GM12878 (cell line): ENCODE measurements around the gene MGA. TPM values are rescaled to one million over a fixed set of nuclear protein-coding genes. Genes with fewer than 3 reads are reported as not detected.

Source experiments
- ATAC-seq: fragments of 200-7000 bp; cut with Tn5 transposase; 3 replicates; pipeline ENCODE4 v1.9.1; 2020; ENCODE audit warnings: mild to moderate bottlenecking, moderate library complexity
- BruUV-seq: library from RNA; stranded (reverse); fragments of 400-500 nt; replicated peaks from 2 replicates; lab custom pipeline; 2021; lab: Mats Ljungman, UMichigan
- CTCF ChIA-PET: fragments of 300-600 bp; sonication (Branson Sonifier 250); formaldehyde crosslinking; extraction: SDS; loops from one replicate; lab custom pipeline; 2021; ENCODE audit warnings: inconsistent platforms; lab: Yijun Ruan, JAX
- POLR2A ChIA-PET: fragments of 350-600 bp; formaldehyde crosslinking; extraction: SDS; loops from one replicate; lab custom pipeline; 2021; ENCODE audit warnings: inconsistent platforms; lab: Charles Lee
- RAD21 ChIA-PET: fragments of 300-600 bp; sonication (Branson Sonifier 250); formaldehyde crosslinking; loops from one replicate; lab custom pipeline; 2023; ENCODE audit warnings: antibody characterized with exemption; ENCODE audit not compliant: unreplicated experiment; lab: Charles Lee
- SMC1A ChIA-PET: fragments of 300-600 bp; sonication (Branson Sonifier 250); formaldehyde crosslinking; loops from one replicate; lab custom pipeline; 2023; ENCODE audit not compliant: unreplicated experiment, uncharacterized antibody; lab: Charles Lee
- DNase-seq: peaks from one replicate; pipeline ENCODE4 v3.0.0-alpha.2; 2011; ENCODE audit warnings: low read depth, low spot score
- FAIRE-seq: peaks from 3 replicates; lab custom pipeline; 2011; peaks lifted over from hg19 to GRCh38; lab: Jason Lieb, UNC
- H2AFZ ChIP-seq: 2 replicates; pipeline ENCODE4 v1.6.0; 2011; ENCODE audit warnings: low read depth, low read length, control low read depth; ENCODE audit not compliant: control insufficient read depth
- H3K27ac ChIP-seq: 2 replicates; pipeline ENCODE4 v1.5.1; 2011; ENCODE audit warnings: control low read depth; ENCODE audit not compliant: control insufficient read depth, insufficient read depth
- H3K27me3 ChIP-seq, 2 experiments: replicated peaks in 1 of 2; 2 replicates each; pipeline versions ENCODE4 v1.6.0 to v1.6.1; 2011; ENCODE audit warnings: low read length in 1 of 2; ENCODE audit not compliant: control insufficient read depth in 2 of 2, insufficient read depth in 2 of 2
- H3K36me3 ChIP-seq, 2 experiments: 2 replicates each; pipeline ENCODE4 v1.5.1; 2011; ENCODE audit warnings: low read length in 1 of 2; ENCODE audit not compliant: control insufficient read depth in 2 of 2, insufficient read depth in 2 of 2
- H3K4me1 ChIP-seq: 2 replicates; pipeline ENCODE4 v1.6.1; 2011; ENCODE audit warnings: mild to moderate bottlenecking, low read length, moderate library complexity, mixed read lengths; ENCODE audit not compliant: control insufficient read depth, insufficient read depth
- H3K4me2 ChIP-seq: 2 replicates; pipeline ENCODE4 v1.6.0; 2011; ENCODE audit warnings: control low read depth; ENCODE audit not compliant: control insufficient read depth, insufficient read depth
- H3K4me3 ChIP-seq: fragments of 200-600 bp; sonication (generic); 2 replicates; pipeline ENCODE4 v1.5.1; 2016
- H3K79me2 ChIP-seq: 2 replicates; pipeline ENCODE4 v1.6.0; 2011; ENCODE audit warnings: low read length; ENCODE audit not compliant: control insufficient read depth, insufficient read depth
- H3K9ac ChIP-seq: 2 replicates; pipeline ENCODE4 v1.8.0; 2011; ENCODE audit warnings: low read length, control low read depth, mixed read lengths; ENCODE audit not compliant: control insufficient read depth, insufficient read depth
- H3K9me3 ChIP-seq: replicated peaks from 3 replicates; pipeline ENCODE4 v1.5.1; 2011; ENCODE audit warnings: mild to moderate bottlenecking, low read length; ENCODE audit not compliant: control insufficient read depth, insufficient read depth
- H4K20me1 ChIP-seq: 2 replicates; pipeline ENCODE4 v1.6.0; 2011; ENCODE audit not compliant: control insufficient read depth, insufficient read depth
- BRCA1 ChIP-seq: IDR thresholded peaks from 2 replicates; pipeline ENCODE4 v1.6.1; 2011; ENCODE audit warnings: low read depth, low read length, improper control_type of control experiment
- MEF2B ChIP-seq: fragments of 450-650 bp; IDR thresholded peaks from 2 replicates; pipeline ENCODE4 v1.6.1; 2018; ENCODE audit warnings: mild to moderate bottlenecking, moderate library complexity; ENCODE audit not compliant: partially characterized antibody, poor library complexity, severe bottlenecking
- MTA2 ChIP-seq: fragments of 450-650 bp; IDR thresholded peaks from 2 replicates; pipeline ENCODE4 v1.6.1; 2016; ENCODE audit warnings: low read depth, mild to moderate bottlenecking, moderate library complexity
- NR2F1 ChIP-seq: fragments of 450-650 bp; conservative IDR thresholded peaks from 2 replicates; pipeline ENCODE4 v1.6.1; 2017; ENCODE audit warnings: mild to moderate bottlenecking
- RAD21 ChIP-seq: IDR thresholded peaks from 2 replicates; pipeline ENCODE4 v1.6.1; 2011; ENCODE audit warnings: mild to moderate bottlenecking, low read depth, low read length, moderate library complexity; ENCODE audit not compliant: insufficient read depth
- WGBS: methylation state at CpG from one replicate; pipeline ENCODE4 v1.1.6; 2016; ENCODE audit warnings: low lambda C conversion rate; ENCODE audit not compliant: insufficient replicate concordance, insufficient coverage; ENCODE audit errors: missing lambda C conversion rate; 5-methylcytosine and 5-hydroxymethylcytosine counted together
- in situ Hi-C: fragments of 300-500 bp; cut with MboI; formaldehyde crosslinking; loops from 9 replicates; pipeline ENCODE4 v1.14.3; 2018; ENCODE audit warnings: mixed read lengths
- intact Hi-C: fragments of 100-400 bp; cut with micrococcal nuclease; formaldehyde crosslinking; loops from one replicate; pipeline ENCODE4 v1.14.2; 2022; ENCODE audit not compliant: unreplicated experiment
- polyA plus RNA-seq, 11 experiments: library from polyadenylated mRNA; depleted of rRNA in 4 of 11; unstranded in 6 of 11; stranded (reverse) in 5 of 11; fragments of >200 nt; fragmentation: Nextera tagmentation in 4 of 11; fragmentation: Illumina TruSeq in 1 of 11; extraction: Ambion mirVana in 4 of 11; extraction: Trizol in 1 of 11; gene quantifications; 1 replicate in 1 of 11; 2 replicates in 10 of 11; pipeline versions ENCODE4 v1.2.1 to v1.2.3, GENCODE V29; 2011 to 2016; ENCODE audit warnings: inconsistent platforms in 2 of 11, missing spikeins in 2 of 11, low read depth in 1 of 11
- total RNA-seq, 4 experiments: library from RNA; depleted of rRNA in 3 of 4; stranded (reverse); fragments of >200 nt in 3 of 4; fragmentation: Illumina TruSeq in 1 of 4; extraction: Trizol in 1 of 4; gene quantifications; 2 replicates each; pipeline versions ENCODE4 v1.2.1 to v1.2.3, GENCODE V29; 2013 to 2021
- TF ChIP-seq, protein P1 (sequence below): fragments of 450-650 bp; IDR thresholded peaks from 2 replicates; pipeline ENCODE4 v1.6.1; 2016; ENCODE audit warnings: mild to moderate bottlenecking

Gene MGA
- total and polyA plus RNA-seq, 10 of the 15 experiments (the other 5 are each of a cell fraction or from before 2014, with no cell fraction given): 2.6 to 29.6 (median 17.0) TPM

DNA sequence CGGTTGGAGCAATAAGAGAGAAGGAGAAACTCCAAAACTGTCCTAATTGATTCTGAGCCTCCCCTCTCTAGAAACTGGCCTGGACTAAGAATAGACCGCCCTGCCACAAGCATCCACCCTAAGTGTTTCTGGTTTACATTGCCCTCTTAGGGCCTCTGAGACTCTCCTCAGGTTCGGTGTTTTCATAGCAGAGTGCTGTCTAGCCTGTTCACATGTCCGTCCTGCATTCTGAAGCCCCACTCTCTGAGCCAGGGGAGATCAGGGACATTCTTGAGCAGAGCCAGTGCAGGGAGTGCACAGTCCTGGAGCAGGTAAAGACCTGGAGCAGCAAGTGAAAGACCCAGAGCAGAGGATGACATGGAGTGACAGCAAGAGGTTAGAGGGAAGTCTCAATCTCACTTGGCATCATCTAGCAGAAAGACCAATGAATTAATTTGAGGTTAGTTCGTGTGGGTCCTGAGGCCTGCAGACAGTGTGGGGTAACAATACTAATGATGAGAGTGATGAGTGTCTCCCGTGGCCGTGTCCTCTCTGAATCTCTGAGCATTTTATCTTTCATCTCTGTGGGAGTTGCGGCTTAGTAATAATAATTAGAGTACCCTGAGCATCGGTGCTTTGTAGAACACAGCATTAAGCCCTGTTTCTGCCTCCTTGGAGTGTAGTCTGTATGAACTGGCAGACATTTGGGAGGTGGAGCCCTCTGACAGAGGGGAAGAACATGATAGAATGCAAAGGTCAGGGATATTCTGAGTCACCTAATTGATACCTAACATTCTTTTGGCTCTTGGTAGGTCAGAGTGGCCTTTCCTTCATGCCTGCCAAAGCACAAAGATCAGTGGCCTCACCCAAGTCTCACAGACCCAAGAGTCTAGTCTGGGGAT, 138.6 kb downstream of the MGA start:
- TF ChIP-seq MEF2B (no peak), NR2F1 (peak; percentile 95), BRCA1 (no peak), MTA2 (0 out of 2 replicates have a peak, but pooled peaks have one; percentile 8), RAD21 (no peak)
- TF ChIP-seq, protein P1, sequence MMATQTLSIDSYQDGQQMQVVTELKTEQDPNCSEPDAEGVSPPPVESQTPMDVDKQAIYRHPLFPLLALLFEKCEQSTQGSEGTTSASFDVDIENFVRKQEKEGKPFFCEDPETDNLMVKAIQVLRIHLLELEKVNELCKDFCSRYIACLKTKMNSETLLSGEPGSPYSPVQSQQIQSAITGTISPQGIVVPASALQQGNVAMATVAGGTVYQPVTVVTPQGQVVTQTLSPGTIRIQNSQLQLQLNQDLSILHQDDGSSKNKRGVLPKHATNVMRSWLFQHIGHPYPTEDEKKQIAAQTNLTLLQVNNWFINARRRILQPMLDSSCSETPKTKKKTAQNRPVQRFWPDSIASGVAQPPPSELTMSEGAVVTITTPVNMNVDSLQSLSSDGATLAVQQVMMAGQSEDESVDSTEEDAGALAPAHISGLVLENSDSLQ: peak; percentile 25; the same call in 1 of the 2 replicates
- Histone ChIP-seq H3K79me2 (peaks cover 5% of the 10 kb centered on the region), H3K36me3 (no peaks in the 10 kb centered on the region; a peak in 1 of 4 replicates), H3K27me3 (no peaks in the 10 kb centered on the region), H3K27ac (peak overlapping the region; percentile 27; the same call in 1 of the 2 replicates), H3K9ac (no peak overlapping the region), H3K4me1 (peaks cover 26% of the 10 kb centered on the region), H3K9me3 (no peaks in the 10 kb centered on the region; the same call in 2 of the 3 replicates), H3K4me2 (peak overlapping the region; percentile 46), H3K4me3 (no peak overlapping the region), H2AFZ (peak overlapping the region; percentile 30; the same call in 1 of the 2 replicates), H4K20me1 (no peaks in the 10 kb centered on the region)
- SMC1A ChIA-PET: interaction anchor here (0.6 to 12.8 kb wide), 8 partner anchors 8 to 25 kb away, joined by 3 to 189 read pairs (median 6); partner anchors contain the start of gene MAPKBP1
- DNase-seq (no peak), ATAC-seq (peak; percentile 84), FAIRE-seq (peak; percentile 35)
- intact Hi-C loops (no loop called here), in situ Hi-C loops (no loop called here)
- no TSS peak for BruUV-seq
- CTCF ChIA-PET: interaction anchor here (0.7 to 12.6 kb wide), 5 partner anchors 10 to 25 kb away, joined by 3 to 179 read pairs (median 6); partner anchors contain the start of gene MAPKBP1
- POLR2A ChIA-PET: interaction anchor here (0.6 to 12.8 kb wide), 9 partner anchors 8 to 941 kb away, joined by 3 to 170 read pairs (median 4); partner anchors contain the start of gene MAPKBP1
- 61% methylated on average over 9 of the region's 9 CpGs for WGBS
- RAD21 ChIA-PET: interaction anchor here (0.9 to 12.8 kb wide), 7 partner anchors 10 to 26 kb away, joined by 3 to 169 read pairs (median 4); partner anchors contain the start of gene MAPKBP1
